Liver (tissue), 9 donors: Measurements from ENCODE around the gene AKAP10. TPM values are rescaled to one million over a fixed set of nuclear protein-coding genes. Genes with fewer than 3 reads are reported as not detected.
A peak's percentile ranks its signal among the peaks of the same experiment; 100 is the strongest.

Experiments used
- DNase-seq: peaks from one replicate; pipeline ENCODE4 v3.0.0-alpha.2; 2017; ENCODE audit warnings: low spot score
- H3K27ac ChIP-seq, 2 donors: one replicate each; pipeline ENCODE4 v1.7.0; 2013; ENCODE audit warnings: inconsistent platforms in 2 of 2, low read length in 2 of 2, control low read depth in 1 of 2, low read depth in 1 of 2, mild to moderate bottlenecking in 1 of 2
- H3K27me3 ChIP-seq, 4 donors: one replicate each; pipeline versions ENCODE4 v1.6.1 to v1.7.0; 2013; ENCODE audit warnings: low read length in 3 of 4, inconsistent platforms in 1 of 4, mild to moderate bottlenecking in 1 of 4, moderate library complexity in 1 of 4; ENCODE audit not compliant: control insufficient read depth in 4 of 4, insufficient read depth in 4 of 4
- H3K36me3 ChIP-seq, 4 donors: one replicate each; pipeline versions ENCODE4 v1.6.1 to v1.7.0; 2013; ENCODE audit warnings: low read length in 3 of 4, mild to moderate bottlenecking in 3 of 4, low read depth in 1 of 4, moderate library complexity in 1 of 4; ENCODE audit not compliant: control insufficient read depth in 4 of 4, insufficient read depth in 3 of 4
- H3K4me1 ChIP-seq, 4 donors: one replicate each; pipeline versions ENCODE4 v1.6.1 to v1.7.0; 2013; ENCODE audit warnings: low read length in 3 of 4, mild to moderate bottlenecking in 3 of 4, moderate library complexity in 1 of 4; ENCODE audit not compliant: control insufficient read depth in 4 of 4, insufficient read depth in 4 of 4
- H3K4me3 ChIP-seq, 3 donors: one replicate each; pipeline versions ENCODE4 v1.6.1 to v1.7.0; 2013; ENCODE audit warnings: low read length in 3 of 3, control low read depth in 1 of 3, low read depth in 1 of 3, mild to moderate bottlenecking in 1 of 3
- H3K9ac ChIP-seq, 2 donors: one replicate each; pipeline ENCODE4 v1.7.0; 2013; ENCODE audit warnings: low read length in 2 of 2, mild to moderate bottlenecking in 2 of 2, moderate library complexity in 2 of 2, control low read depth in 1 of 2, low read depth in 1 of 2
- H3K9me3 ChIP-seq, 4 donors: one replicate each; pipeline versions ENCODE4 v1.6.1 to v1.7.0; 2013; ENCODE audit warnings: low read length in 3 of 4; ENCODE audit not compliant: control insufficient read depth in 4 of 4
- EGR1 ChIP-seq, 2 donors: IDR thresholded peaks; 2 replicates each; pipeline ENCODE4 v1.6.1; 2016 to 2018; ENCODE audit warnings: antibody characterized with exemption in 2 of 2, low read depth in 2 of 2
- FOXA1 ChIP-seq: IDR thresholded peaks from 2 replicates; pipeline ENCODE4 v1.6.1; 2016; ENCODE audit warnings: antibody characterized with exemption
- FOXA2 ChIP-seq: IDR thresholded peaks from 2 replicates; pipeline ENCODE4 v1.6.1; 2016; ENCODE audit warnings: antibody characterized with exemption
- GABPA ChIP-seq, 2 donors: IDR thresholded peaks in 1 of 2; conservative IDR thresholded peaks in 1 of 2; 2 replicates each; pipeline ENCODE4 v1.6.1; 2016; ENCODE audit warnings: antibody characterized with exemption in 2 of 2, mild to moderate bottlenecking in 1 of 2, moderate library complexity in 1 of 2
- HNF4A ChIP-seq, 2 donors: conservative IDR thresholded peaks; 2 replicates each; pipeline ENCODE4 v1.6.1; 2016; ENCODE audit warnings: antibody characterized with exemption in 2 of 2, mild to moderate bottlenecking in 2 of 2
- HNF4G ChIP-seq: IDR thresholded peaks from 2 replicates; pipeline ENCODE4 v1.6.1; 2016; ENCODE audit warnings: antibody characterized with exemption
- JUND ChIP-seq, 2 donors: IDR thresholded peaks; 2 replicates each; pipeline ENCODE4 v1.6.1; 2016; ENCODE audit warnings: antibody characterized with exemption in 2 of 2
- NR2F2 ChIP-seq: IDR thresholded peaks from 2 replicates; pipeline ENCODE4 v1.6.1; 2016; ENCODE audit warnings: antibody characterized with exemption
- RAD21 ChIP-seq, 2 donors: IDR thresholded peaks; 2 replicates each; pipeline ENCODE4 v1.6.1; 2016; ENCODE audit warnings: antibody characterized with exemption in 2 of 2, mild to moderate bottlenecking in 2 of 2
- RXRA ChIP-seq, 2 donors: IDR thresholded peaks; 2 replicates each; pipeline ENCODE4 v1.6.1; 2017 to 2018; ENCODE audit warnings: antibody characterized with exemption in 2 of 2, mild to moderate bottlenecking in 1 of 2
- SP1 ChIP-seq: IDR thresholded peaks from 2 replicates; pipeline ENCODE4 v1.6.1; 2018; ENCODE audit warnings: antibody characterized with exemption, mild to moderate bottlenecking
- TAF1 ChIP-seq: conservative IDR thresholded peaks from 2 replicates; pipeline ENCODE4 v1.6.1; 2016; ENCODE audit warnings: antibody characterized with exemption, mild to moderate bottlenecking
- YY1 ChIP-seq: IDR thresholded peaks from 2 replicates; pipeline ENCODE4 v1.6.1; 2016; ENCODE audit warnings: antibody characterized with exemption, mild to moderate bottlenecking
- WGBS: extraction: QIAGEN DNeasy Blood & Tissue Kit; methylation state at CpG from one replicate; pipeline ENCODE4 v1.1.7; 2013; 5-methylcytosine and 5-hydroxymethylcytosine counted together
- polyA plus RNA-seq, 2 donors: library from polyadenylated mRNA; stranded (reverse) in 1 of 2; unstranded in 1 of 2; fragments of 200-250 nt in 1 of 2; fragments of >200 nt in 1 of 2; fragmentation: Nextera tagmentation in 1 of 2; extraction: Ambion mirVana in 1 of 2; gene quantifications; one replicate each; pipeline versions ENCODE4 v1.2.1 to v1.2.3, GENCODE V29; 2013 to 2015
- total RNA-seq, 2 donors: library from RNA; depleted of rRNA; stranded (reverse); fragments of >200 nt; gene quantifications; one replicate each; pipeline ENCODE4 v1.2.3, GENCODE V29; 2014
- TF ChIP-seq, protein P1 (sequence below): IDR thresholded peaks from 2 replicates; pipeline ENCODE4 v1.6.1; 2016; ENCODE audit warnings: antibody characterized with exemption, mild to moderate bottlenecking
- TF ChIP-seq, protein P2 (sequence below): fragments of 150-350 bp; IDR thresholded peaks from 2 replicates; pipeline ENCODE4 v1.5.1; 2017; ENCODE audit warnings: improper control_type of control experiment, low read depth, low read length; ENCODE audit not compliant: missing input control
- TF ChIP-seq, protein P3 (sequence below): IDR thresholded peaks from 2 replicates; pipeline ENCODE4 v1.6.1; 2016; ENCODE audit warnings: antibody characterized with exemption
- TF ChIP-seq, protein P4 (sequence below): IDR thresholded peaks from 2 replicates; pipeline ENCODE4 v1.6.1; 2016; ENCODE audit warnings: antibody characterized with exemption
- TF ChIP-seq, protein P5 (sequence below): IDR thresholded peaks from 2 replicates; pipeline ENCODE4 v1.6.1; 2016; ENCODE audit warnings: antibody characterized with exemption
- donor health status: healthy.
- donor health status: healthy.
- donor health status: healthy.
- donor health status: healthy.
- donor health status: healthy.

The AKAP10 gene
- total and polyA plus RNA-seq, 4 donors: 4.2 to 16.3 (median 10.1) TPM

DNA sequence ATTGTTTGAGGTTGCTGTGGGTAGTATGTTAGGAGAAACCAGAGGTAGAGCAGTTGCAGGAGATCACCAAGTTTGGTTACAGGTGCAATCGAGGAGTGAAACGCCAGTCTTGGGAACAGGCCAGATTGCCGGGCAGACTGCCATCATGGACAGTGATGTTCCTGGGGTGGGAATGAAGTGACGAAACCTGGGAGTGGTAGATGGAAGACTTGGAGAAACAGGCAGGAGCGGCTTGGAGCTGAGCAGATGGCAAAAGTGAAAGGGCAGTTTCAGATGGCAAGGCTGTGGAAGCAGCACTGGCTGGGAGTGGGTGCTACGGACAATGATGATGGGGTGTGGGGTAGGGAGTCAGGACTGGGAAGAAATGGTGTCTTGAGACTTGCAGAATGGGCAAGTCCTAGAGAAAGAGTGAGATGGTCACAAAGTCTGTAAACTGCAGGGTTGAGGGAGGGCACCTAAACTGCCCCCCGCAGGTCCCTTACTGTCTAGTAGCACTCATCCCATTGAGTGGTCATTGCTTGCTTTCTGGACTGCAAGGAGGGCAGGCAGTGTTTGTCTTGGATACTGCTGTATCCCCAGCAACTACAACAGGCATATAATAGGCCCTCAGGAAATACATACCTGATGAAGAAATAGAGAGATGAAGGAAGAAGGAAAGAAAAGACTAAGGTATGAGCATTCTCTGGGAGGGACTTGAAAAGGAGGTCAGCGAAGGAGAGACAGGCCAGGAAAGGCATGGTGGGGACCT, 80.4 kb downstream of the AKAP10 start:
- H3K4me3 ChIP-seq: no peak overlapping the region
- no peak for DNase-seq
- no peak overlapping the region for H3K27ac ChIP-seq
- no peaks in the 10 kb centered on the region for H3K9me3 ChIP-seq
- WGBS: 52% methylated on average over 8 of the region's 8 CpGs
- peaks cover 0 to 3% (median 0%) of the 10 kb centered on the region in 4 donors for H3K36me3 ChIP-seq
- TF ChIP-seq HNF4G (no peak), JUND (IDR thresholded peaks at IDR 0.05) (peak in 1 of 2 donors; percentile 30), YY1 (peak; percentile 28), RXRA (IDR thresholded peaks at IDR 0.05) (peak in 1 of 2 donors; percentile 39), HNF4A (conservative IDR thresholded peaks at IDR 0.05) (peak; percentile 30 to 41), RAD21 (IDR thresholded peaks at IDR 0.05) (peak in 1 of 2 donors; percentile 22)
- TF ChIP-seq, protein P1, sequence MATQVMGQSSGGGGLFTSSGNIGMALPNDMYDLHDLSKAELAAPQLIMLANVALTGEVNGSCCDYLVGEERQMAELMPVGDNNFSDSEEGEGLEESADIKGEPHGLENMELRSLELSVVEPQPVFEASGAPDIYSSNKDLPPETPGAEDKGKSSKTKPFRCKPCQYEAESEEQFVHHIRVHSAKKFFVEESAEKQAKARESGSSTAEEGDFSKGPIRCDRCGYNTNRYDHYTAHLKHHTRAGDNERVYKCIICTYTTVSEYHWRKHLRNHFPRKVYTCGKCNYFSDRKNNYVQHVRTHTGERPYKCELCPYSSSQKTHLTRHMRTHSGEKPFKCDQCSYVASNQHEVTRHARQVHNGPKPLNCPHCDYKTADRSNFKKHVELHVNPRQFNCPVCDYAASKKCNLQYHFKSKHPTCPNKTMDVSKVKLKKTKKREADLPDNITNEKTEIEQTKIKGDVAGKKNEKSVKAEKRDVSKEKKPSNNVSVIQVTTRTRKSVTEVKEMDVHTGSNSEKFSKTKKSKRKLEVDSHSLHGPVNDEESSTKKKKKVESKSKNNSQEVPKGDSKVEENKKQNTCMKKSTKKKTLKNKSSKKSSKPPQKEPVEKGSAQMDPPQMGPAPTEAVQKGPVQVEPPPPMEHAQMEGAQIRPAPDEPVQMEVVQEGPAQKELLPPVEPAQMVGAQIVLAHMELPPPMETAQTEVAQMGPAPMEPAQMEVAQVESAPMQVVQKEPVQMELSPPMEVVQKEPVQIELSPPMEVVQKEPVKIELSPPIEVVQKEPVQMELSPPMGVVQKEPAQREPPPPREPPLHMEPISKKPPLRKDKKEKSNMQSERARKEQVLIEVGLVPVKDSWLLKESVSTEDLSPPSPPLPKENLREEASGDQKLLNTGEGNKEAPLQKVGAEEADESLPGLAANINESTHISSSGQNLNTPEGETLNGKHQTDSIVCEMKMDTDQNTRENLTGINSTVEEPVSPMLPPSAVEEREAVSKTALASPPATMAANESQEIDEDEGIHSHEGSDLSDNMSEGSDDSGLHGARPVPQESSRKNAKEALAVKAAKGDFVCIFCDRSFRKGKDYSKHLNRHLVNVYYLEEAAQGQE: no peak
- peaks cover 1 to 9% (median 6%) of the 10 kb centered on the region in 4 donors for H3K4me1 ChIP-seq
- H3K9ac ChIP-seq: no peak overlapping the region
- no peaks in the 10 kb centered on the region for H3K27me3 ChIP-seq

DNA sequence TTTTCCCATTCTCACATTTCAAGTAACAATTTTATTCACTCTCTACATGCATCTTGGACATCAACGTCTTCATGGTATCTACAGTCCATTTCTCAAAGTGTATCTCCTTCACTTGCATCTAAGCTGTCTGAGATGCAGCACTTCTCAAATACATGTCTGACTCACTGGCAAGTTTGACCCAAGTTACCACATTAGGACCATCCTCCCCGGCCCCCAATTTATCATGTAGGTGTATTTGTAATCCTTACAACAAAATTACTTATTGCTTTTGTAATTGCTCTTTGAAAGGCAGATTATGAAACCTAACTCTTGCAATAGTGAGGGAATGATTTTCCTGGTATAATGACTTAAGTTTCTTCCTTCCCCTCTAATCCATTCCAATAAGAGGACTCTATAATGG, 80.9 kb downstream of the AKAP10 start:
- Histone ChIP-seq H3K4me3 (no peak overlapping the region), H3K9me3 (no peaks in the 10 kb centered on the region), H3K27me3 (no peaks in the 10 kb centered on the region), H3K36me3 (peaks cover 0 to 3% (median 0%) of the 10 kb centered on the region in 4 donors), H3K4me1 (peaks cover 1 to 9% (median 6%) of the 10 kb centered on the region in 4 donors), H3K27ac (no peak overlapping the region), H3K9ac (no peak overlapping the region)
- no peak for DNase-seq
- TF ChIP-seq, protein P2, sequence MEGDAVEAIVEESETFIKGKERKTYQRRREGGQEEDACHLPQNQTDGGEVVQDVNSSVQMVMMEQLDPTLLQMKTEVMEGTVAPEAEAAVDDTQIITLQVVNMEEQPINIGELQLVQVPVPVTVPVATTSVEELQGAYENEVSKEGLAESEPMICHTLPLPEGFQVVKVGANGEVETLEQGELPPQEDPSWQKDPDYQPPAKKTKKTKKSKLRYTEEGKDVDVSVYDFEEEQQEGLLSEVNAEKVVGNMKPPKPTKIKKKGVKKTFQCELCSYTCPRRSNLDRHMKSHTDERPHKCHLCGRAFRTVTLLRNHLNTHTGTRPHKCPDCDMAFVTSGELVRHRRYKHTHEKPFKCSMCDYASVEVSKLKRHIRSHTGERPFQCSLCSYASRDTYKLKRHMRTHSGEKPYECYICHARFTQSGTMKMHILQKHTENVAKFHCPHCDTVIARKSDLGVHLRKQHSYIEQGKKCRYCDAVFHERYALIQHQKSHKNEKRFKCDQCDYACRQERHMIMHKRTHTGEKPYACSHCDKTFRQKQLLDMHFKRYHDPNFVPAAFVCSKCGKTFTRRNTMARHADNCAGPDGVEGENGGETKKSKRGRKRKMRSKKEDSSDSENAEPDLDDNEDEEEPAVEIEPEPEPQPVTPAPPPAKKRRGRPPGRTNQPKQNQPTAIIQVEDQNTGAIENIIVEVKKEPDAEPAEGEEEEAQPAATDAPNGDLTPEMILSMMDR: no peak
- TF ChIP-seq GABPA (IDR thresholded peaks at IDR 0.05 in 1 of 2, conservative IDR thresholded peaks at IDR 0.05 in 1 of 2) (no peak), YY1 (no peak), HNF4G (no peak), FOXA1 (no peak), SP1 (no peak), NR2F2 (no peak), FOXA2 (no peak), HNF4A (conservative IDR thresholded peaks at IDR 0.05) (no peak), RAD21 (IDR thresholded peaks at IDR 0.05) (no peak), EGR1 (IDR thresholded peaks at IDR 0.05; ENCODE audit: low read depth in 2 of 2) (no peak), JUND (IDR thresholded peaks at IDR 0.05) (no peak), TAF1 (no peak), RXRA (IDR thresholded peaks at IDR 0.05) (no peak)
- TF ChIP-seq, protein P3, sequence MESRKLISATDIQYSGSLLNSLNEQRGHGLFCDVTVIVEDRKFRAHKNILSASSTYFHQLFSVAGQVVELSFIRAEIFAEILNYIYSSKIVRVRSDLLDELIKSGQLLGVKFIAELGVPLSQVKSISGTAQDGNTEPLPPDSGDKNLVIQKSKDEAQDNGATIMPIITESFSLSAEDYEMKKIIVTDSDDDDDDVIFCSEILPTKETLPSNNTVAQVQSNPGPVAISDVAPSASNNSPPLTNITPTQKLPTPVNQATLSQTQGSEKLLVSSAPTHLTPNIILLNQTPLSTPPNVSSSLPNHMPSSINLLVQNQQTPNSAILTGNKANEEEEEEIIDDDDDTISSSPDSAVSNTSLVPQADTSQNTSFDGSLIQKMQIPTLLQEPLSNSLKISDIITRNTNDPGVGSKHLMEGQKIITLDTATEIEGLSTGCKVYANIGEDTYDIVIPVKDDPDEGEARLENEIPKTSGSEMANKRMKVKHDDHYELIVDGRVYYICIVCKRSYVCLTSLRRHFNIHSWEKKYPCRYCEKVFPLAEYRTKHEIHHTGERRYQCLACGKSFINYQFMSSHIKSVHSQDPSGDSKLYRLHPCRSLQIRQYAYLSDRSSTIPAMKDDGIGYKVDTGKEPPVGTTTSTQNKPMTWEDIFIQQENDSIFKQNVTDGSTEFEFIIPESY: no peak
- TF ChIP-seq, protein P4, sequence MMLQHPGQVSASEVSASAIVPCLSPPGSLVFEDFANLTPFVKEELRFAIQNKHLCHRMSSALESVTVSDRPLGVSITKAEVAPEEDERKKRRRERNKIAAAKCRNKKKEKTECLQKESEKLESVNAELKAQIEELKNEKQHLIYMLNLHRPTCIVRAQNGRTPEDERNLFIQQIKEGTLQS: no peak
- TF ChIP-seq, protein P1: no peak
- TF ChIP-seq, protein P5, sequence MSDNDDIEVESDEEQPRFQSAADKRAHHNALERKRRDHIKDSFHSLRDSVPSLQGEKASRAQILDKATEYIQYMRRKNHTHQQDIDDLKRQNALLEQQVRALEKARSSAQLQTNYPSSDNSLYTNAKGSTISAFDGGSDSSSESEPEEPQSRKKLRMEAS: no peak
- 64% methylated on average over 2 of the region's 2 CpGs for WGBS
